ENCODE data around the gene ABCA13.
"Not testable (repeated sequence)": the region's sequence is repeated elsewhere in the genome, so short reads cannot be mapped to it uniquely, and the experiment has no call there.

Gene ABCA13

DNA sequence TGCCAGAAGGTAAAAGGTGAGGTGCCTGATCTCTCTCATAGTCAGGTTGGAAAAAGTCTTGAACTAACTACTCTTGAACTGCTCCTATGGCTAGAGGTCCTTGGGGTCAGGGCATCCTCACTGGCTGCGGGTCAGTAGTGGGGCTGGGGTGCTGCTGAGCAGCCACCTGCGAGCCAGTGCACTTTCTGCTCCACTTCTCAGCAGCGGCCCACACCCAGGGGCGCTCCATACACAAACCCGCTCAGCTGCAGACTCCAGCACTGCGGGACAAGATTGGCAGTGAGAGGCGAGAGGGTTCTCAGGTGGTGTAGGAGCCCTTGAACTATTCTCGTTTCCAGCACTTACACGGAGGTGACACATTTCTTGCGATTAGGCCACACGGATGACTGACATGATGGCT lies 6.0 kb downstream of the ABCA13 start:
- DNase-seq, result no peak

- DNase-seq, result no peak
Observed at GRCh38 chr7:48179496-48180030, 8.3 kb downstream of the ABCA13 start.

DNA sequence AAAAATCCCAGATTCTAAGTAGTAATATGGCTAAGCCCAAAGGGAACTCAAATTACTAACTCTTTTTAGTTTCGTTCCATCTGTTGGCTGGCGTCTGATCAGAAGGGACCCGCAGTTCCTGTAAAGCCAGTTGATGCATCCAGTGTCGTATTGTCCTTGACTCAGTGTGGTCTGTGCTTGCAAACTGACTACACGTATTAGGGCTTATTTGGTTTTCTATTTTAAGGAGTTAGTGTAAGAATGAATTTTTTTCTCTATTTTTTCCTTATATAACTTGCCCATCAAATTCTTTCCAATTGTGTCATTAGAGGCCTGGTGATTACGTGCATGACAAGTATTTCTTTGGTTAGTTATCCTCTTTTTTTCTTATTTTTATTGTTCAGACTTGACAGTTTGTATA lies 9.7 kb downstream of the ABCA13 start:
- no peak for DNase-seq

- DNase-seq, result no peak
Observed at GRCh38 chr7:48182718-48183369, 11.6 kb downstream of the ABCA13 start.

- DNase-seq, result no peak
Observed at GRCh38 chr7:48183370-48183743, 12.1 kb downstream of the ABCA13 start.

GRCh38 chr7:48183965-48184364 lies 12.7 kb downstream of the ABCA13 start:
- DNase-seq, result no peak

GRCh38 chr7:48188776-48189520 lies 17.7 kb downstream of the ABCA13 start:
- no peak for DNase-seq

DNA sequence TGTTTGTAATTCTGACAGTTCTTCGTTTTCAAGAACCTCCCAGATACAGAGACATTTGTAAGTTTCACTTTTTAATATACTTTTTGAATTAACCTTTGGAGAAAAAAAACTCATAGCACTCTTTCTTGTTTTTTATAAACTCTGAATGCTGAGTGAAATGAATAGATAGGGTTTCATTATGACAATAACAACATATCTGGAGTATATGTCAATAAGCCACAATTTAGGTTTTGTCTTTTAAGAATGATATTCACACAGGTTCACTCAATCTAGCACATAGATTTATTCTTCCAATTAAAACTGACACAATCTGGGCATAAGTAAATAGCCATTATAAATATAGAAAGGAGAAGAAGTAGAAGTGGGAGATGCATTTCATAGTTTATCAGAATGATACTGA lies 21.7 kb downstream of the ABCA13 start:
- no peak for DNase-seq

DNA sequence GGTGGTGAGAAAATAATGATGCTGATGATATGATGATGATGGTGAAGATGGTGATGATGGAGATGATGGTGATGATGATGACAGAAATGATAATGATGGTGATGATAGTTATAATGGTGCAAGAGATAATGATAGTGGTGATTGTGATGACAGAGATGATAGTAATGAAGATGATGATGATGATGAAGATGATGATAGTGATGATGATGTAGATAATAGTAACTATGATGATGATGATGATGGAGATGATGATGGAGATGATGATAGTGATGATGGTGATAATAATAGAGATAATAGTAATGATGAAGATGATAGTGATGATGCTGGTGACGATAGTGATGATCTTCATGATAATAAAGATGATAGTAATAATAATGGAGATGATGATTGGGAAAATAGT lies 22.2 kb downstream of the ABCA13 start:
- no peak for DNase-seq

DNA sequence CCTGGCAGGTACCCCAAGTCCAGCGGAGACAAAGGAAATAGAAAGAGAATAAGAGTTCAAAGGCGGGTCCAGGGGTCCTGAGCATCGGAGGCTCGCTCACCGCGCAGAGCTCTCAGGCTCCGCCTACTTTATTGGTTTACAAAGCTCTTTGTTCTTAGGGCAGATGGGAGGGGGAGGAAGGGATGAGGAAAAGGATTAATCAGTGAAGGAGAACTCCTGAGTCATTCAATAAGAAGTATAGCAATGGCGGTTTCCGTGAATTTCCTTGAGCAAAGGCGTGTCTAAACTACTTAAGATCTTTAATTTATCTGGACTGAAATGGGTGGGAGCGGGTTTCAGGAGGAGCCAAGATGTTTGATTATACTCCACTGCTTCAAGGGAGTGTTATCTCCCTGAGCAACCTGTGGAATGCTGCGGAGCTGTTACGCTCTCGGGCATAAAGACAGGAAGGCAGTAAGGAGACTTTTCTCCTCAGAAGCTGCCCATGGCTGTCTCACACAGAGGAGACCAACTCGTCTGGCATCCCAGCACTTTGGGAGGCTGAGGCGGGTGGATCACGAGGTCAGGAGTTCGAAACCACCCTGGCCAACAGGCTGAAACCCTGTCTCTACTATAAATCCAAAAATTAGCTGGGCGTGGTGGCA lies 29.8 kb downstream of the ABCA13 start:
- DNase-seq, result not testable (repeated sequence)

GRCh38 chr7:48202916-48203315 lies 31.7 kb downstream of the ABCA13 start:
- DNase-seq, result not testable (repeated sequence)

- no peak for DNase-seq
Observed at GRCh38 chr7:48207155-48207675, 36.0 kb downstream of the ABCA13 start.

GRCh38 chr7:48209004-48209600 lies 37.8 kb downstream of the ABCA13 start:
- no peak for DNase-seq

DNA sequence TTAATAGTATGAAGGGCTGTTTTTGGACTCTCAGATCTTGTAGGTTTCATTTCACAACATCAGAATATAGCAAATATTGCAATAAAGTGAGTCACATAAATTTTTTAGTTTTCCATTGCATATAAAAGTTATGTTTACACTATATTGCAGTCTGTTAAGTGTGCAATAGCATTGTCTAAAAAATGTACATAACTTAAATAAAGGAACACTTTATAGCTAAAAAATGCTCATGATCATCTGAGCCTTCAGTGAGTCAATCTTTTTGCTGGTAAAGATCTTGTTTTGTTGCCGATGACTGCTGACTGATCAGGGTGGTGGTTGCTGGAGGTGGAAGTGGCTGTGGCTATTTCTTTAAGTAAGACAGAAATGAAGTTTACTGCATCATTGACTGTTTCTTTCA lies 42.0 kb downstream of the ABCA13 start:
- DNase-seq, result no peak

DNA sequence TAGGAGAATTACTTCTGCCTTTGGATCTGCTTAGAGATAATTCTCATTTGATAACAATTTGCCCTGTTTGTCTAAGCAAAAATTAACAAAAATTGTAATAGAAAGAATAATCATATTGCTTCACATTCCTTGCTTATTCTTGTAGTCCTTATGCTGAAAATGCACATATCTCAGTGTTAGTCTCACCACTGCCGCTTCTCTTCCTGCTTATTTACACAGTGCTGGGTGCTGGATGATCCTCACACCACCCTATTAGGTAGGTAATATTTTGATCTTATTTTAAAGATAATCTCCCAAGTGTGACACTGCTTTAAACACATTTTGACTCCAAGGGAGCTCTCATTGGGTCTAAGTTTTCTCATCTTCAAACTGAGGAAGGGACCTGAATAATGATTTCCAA lies 46.0 kb downstream of the ABCA13 start:
- DNase-seq, result no peak

DNA sequence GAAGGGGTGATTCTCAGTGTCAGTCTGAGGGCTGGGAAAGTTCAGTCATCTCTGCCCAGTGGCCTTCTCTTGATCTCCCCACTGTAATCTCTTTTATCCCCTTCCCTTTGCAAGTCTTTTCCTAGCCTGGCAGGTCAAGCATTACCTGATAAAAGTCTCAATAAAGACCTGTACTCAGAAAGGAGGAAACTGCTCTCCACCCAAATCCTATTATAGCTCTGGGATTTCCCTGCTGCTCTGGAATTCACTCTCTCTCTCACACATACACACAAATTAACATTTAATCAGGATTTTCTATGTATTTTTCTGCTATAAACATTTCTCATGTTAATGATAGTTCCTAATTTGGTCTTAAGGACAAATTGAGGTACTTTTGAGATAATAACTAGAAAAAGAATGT lies 46.5 kb downstream of the ABCA13 start:
- no peak for DNase-seq

DNA sequence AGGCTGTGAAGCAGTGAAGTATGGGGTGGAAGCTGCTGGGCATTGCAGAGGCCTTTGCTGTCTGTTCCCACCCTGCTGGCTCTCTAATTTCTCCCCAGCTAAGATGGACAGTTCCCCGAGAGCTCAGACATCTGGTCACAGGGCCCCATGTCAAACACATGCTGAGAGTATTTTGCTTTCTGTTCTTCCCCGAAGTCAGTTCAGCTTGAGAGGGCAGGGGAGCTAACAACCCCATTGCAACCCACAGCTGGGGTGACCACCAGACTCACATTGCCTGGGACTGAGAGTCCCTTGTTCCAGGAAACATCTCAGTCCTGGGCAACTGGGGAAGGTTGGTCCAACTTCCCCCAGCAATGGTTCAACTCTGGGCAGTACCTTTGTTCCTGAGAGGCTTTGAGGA lies 52.8 kb downstream of the ABCA13 start:
- DNase-seq, result no peak

DNA sequence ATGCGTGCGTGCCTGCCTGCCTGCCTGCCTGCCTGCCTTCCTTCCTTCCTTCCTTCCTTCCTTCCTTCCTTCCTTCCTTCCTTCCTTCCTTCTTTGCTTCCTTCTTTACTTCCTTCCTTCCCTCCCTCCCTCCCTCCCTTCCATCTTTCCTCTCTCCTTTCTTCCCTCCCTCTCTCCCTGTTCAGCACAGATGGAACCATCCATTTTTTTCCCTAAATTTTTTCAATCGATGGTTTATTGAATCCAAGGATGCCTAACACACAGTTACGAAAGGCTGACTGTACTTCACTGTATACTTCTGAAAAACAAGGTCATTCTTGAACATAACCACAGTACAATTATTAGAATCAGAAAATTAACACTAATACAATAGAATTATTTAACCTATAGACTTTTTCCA lies 53.8 kb downstream of the ABCA13 start:
- DNase-seq, result no peak

GRCh38 chr7:48237354-48237753 lies 66.1 kb downstream of the ABCA13 start:
- DNase-seq, result no peak

DNA sequence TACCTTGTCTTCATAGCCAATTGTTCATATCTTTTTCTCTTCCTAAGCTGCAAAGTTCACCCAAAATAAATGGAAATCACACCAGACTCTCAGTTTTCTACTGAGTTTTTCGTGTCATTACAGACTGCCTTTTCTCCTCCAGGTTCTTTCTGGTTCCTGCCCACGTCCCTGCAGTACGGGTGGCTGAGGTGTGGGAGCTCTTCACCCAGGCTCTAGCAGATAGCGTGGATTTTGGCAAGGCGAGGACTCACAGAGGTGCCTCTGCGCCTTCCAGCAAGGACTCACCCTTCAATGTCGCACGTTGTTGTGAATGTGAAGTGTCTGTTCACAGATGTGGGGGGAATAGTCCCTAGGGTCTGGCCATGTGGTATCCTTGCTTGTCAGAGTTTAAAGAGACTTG lies 71.6 kb downstream of the ABCA13 start:
- DNase-seq, result no peak

DNA sequence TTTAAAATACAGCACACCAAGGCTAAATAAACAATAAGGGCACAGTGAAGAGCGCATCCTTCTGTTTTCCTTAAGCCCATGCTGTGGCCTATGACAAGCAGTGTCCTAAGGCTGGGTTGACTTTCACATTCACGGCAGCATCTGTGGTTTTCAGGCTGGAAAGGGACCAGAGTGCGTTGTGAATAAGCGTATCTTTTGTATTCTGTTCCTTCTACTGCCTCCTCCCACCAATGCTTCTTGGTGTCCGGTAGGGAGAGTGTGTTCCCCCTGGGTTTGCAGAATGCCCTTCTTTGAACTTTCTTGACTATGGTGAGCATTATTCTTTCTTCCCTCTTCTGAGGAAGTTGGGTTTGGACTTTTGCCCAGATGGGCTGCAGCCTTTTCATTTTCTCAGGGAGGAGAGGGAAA lies 73.6 kb downstream of the ABCA13 start:
- no peak for DNase-seq

DNA sequence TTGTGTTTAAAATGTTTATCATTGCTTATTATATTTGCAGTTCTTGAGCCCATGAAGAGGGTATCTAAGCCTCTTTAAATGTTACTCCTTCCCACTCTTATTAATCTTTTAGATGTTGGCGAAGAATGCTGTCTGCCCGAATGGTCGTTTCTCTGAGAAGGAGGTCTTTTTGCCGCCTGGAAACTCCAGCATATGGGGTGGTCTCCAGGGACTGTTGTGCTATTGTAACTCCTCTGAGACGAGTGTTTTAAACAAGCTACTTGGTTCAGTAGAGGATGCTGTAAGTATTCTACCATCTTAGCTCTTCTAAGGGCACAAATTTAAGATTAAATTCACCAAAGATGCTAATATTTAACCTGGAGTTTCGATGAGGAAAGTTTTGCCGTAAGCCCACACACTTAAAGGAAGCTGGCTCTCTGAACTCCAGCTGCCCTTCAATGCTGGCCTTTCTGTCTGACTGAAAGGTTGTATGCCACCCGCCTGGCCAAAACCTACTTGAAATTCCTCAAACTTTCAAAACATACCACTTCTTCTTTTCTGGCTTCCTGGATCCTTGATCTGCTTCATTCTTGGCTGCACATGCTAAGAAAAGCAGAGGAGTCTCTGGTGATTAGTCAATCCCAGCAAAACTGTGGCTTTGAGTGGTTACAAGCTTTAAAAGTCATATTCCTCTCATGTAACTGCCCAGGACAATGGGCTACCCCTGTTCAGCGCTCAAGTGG lies 74.7 kb downstream of the ABCA13 start:
- no peak for DNase-seq

DNA sequence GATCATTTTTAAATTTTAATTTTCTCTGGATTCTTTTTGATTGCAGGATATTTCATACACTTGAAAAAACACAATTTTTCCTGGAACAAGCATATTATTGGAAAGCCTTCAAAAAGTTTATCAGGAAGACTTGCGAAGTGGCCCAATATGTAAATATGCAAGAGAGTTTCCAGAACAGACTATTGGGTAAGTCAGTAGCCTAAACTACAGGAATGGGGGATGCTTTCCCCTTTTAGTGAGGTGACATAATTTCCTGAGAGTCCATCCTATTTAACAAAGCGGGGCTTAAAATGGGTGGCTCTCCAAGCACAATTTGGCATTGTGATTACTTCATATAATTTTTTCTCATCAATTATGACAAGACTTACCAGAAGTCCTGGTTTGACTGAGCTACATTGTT lies 77.9 kb downstream of the ABCA13 start:
- no peak for DNase-seq

All from hippocampal formation (tissue), 2 donors.